ENCODE data around the gene GRIN2C.

Gene GRIN2C

DNA sequence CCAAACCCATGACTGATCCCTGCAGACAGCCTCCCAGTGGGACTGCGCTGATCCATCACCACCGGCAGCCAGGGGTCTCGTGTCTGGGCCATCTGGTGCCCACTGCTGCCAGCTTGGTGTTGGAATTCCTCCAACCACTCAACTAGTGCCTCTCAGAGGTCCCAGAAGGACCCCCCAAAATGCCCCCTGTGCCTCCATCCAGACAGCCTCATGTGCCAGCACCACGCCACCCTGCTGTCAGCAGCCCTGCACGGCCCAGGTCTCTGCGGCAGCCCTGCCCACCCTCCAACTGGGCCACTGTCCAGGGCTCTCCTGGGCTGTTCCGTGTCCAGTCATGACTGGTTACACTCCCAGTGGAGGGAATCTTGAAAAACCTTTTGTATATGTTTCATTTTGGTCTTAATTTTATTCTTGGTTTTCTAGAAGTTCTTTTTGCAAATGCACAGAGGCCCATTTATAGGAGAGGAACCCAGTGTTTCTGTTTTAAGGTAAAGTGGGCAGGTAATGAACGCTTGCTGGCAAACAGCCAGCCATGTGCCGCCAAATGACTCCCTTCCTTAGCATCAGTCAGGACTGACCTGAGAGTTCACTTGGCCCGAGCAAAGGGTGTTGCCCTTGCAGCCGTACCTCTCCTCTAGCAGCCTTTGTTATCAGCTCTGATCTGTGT, 34.6 kb downstream of the GRIN2C start:
- peak overlapping the region; percentile 55 for H3K9ac ChIP-seq (ENCODE audit: low read depth, low read length, poor library complexity)
- no peak for DNase-seq (ENCODE audit: low spot score)
- H2BK5ac ChIP-seq (ENCODE audit: low read length): no peak overlapping the region
- H3K27ac ChIP-seq (replicated peaks; ENCODE audit: low read length): no peak overlapping the region
- no peak overlapping the region for H2AFZ ChIP-seq (ENCODE audit: low read length)
- no peak overlapping the region for H2BK120ac ChIP-seq (ENCODE audit: low read depth, low read length)
- H3K23ac ChIP-seq (ENCODE audit: low read depth, low read length, poor library complexity): peak overlapping the region; percentile 80
- no peaks in the 10 kb centered on the region for H3K27me3 ChIP-seq (ENCODE audit: control insufficient read depth in 3 of 3, insufficient read depth in 3 of 3, low read depth in 1 of 3, low read length in 3 of 3)
- H4K8ac ChIP-seq (ENCODE audit: low read depth, low read length): no peak overlapping the region
- no peak overlapping the region for H4K91ac ChIP-seq (ENCODE audit: low read depth, low read length, poor library complexity)
- peaks cover 8 to 12% of the 10 kb centered on the region in 2 donors for H3K36me3 ChIP-seq (replicated peaks in 1 of 2; ENCODE audit: control insufficient read depth in 2 of 2, insufficient read depth in 2 of 2, low read length in 2 of 2)
- H3K4ac ChIP-seq (ENCODE audit: low read length): no peak overlapping the region
- no peak overlapping the region for H3K4me3 ChIP-seq (ENCODE audit: low read length in 2 of 2)
- no peak overlapping the region for H2BK15ac ChIP-seq (ENCODE audit: low read length)
- peaks cover 3% of the 10 kb centered on the region for H3K79me1 ChIP-seq (ENCODE audit: low read depth, low read length)
- H3K14ac ChIP-seq (ENCODE audit: low read length): no peak overlapping the region
- H2BK12ac ChIP-seq (ENCODE audit: low read length): peak overlapping the region; percentile 31
- H2AK5ac ChIP-seq (ENCODE audit: low read depth, low read length): no peak overlapping the region
- no CpG with 5 or more reads among the region's 11 CpGs for WGBS, 2 donors (ENCODE audit: extremely low coverage in 2 of 2, insufficient read length in 2 of 2, insufficient replicate concordance in 1 of 2)
- no peak overlapping the region for H3K4me2 ChIP-seq (ENCODE audit: insufficient read depth, low read length, poor library complexity, severe bottlenecking)
- no peaks in the 10 kb centered on the region for H3K4me1 ChIP-seq (ENCODE audit: control insufficient read depth in 2 of 2, insufficient read depth in 1 of 2, low read depth in 1 of 2, low read length in 2 of 2)
- H3K9me3 ChIP-seq (replicated peaks in 1 of 2; ENCODE audit: control insufficient read depth in 2 of 2, insufficient read depth in 1 of 2, low read depth in 1 of 2, low read length in 2 of 2): no peaks in the 10 kb centered on the region
- no peak overlapping the region for H3K18ac ChIP-seq (ENCODE audit: low read length)

DNA sequence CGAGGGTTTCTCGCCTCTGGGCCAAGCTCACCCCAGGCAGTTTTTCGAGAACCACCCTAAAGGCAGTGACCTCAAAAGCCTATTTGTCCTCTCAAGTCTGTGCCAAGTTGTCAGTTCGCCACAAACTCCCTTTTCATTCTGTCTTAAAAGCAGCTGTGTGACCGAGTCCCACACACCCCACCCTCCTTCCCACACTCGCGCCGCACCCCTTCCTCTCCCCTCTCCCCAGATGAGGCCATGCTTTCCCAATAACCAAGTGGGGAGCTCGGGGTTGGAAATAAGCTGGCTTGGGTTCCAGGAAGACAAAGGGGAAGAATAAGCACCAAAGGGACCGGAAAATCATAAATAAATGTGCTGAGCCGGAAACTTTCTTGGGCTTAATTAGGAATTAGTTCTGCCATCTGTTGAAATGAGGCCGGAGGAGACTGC, 36.7 kb downstream of the GRIN2C start:
- no peak overlapping the region for H3K23ac ChIP-seq (ENCODE audit: low read depth, low read length, poor library complexity)
- peaks cover 12 to 13% of the 10 kb centered on the region in 2 donors for H3K36me3 ChIP-seq (replicated peaks in 1 of 2; ENCODE audit: control insufficient read depth in 2 of 2, insufficient read depth in 2 of 2, low read length in 2 of 2)
- no peak overlapping the region for H2BK12ac ChIP-seq (ENCODE audit: low read length)
- H3K27me3 ChIP-seq (ENCODE audit: control insufficient read depth in 3 of 3, insufficient read depth in 3 of 3, low read depth in 1 of 3, low read length in 3 of 3): no peaks in the 10 kb centered on the region
- no peak overlapping the region for H4K91ac ChIP-seq (ENCODE audit: low read depth, low read length, poor library complexity)
- H3K18ac ChIP-seq (ENCODE audit: low read length): no peak overlapping the region
- H3K4ac ChIP-seq (ENCODE audit: low read length): no peak overlapping the region
- no peak overlapping the region for H3K27ac ChIP-seq (replicated peaks; ENCODE audit: low read length)
- no peak for DNase-seq (ENCODE audit: low spot score)
- H2BK15ac ChIP-seq (ENCODE audit: low read length): no peak overlapping the region
- H3K14ac ChIP-seq (ENCODE audit: low read length): no peak overlapping the region
- no peak overlapping the region for H2AK5ac ChIP-seq (ENCODE audit: low read depth, low read length)
- H2BK120ac ChIP-seq (ENCODE audit: low read depth, low read length): no peak overlapping the region
- peaks cover 0 to 2% of the 10 kb centered on the region in 2 donors for H3K4me1 ChIP-seq (ENCODE audit: control insufficient read depth in 2 of 2, insufficient read depth in 1 of 2, low read depth in 1 of 2, low read length in 2 of 2)
- H2AFZ ChIP-seq (ENCODE audit: low read length): no peak overlapping the region
- peaks cover 0 to 3% of the 10 kb centered on the region in 2 donors for H3K9me3 ChIP-seq (replicated peaks in 1 of 2; ENCODE audit: control insufficient read depth in 2 of 2, insufficient read depth in 1 of 2, low read depth in 1 of 2, low read length in 2 of 2)
- H3K4me2 ChIP-seq (ENCODE audit: insufficient read depth, low read length, poor library complexity, severe bottlenecking): no peak overlapping the region
- no peak overlapping the region for H4K8ac ChIP-seq (ENCODE audit: low read depth, low read length)
- no peak overlapping the region for H3K9ac ChIP-seq (ENCODE audit: low read depth, low read length, poor library complexity)
- no peak overlapping the region for H3K4me3 ChIP-seq (ENCODE audit: low read length in 2 of 2)
- no CpG with 5 or more reads among the region's 12 CpGs for WGBS, 2 donors (ENCODE audit: extremely low coverage in 2 of 2, insufficient read length in 2 of 2, insufficient replicate concordance in 1 of 2)
- no peak overlapping the region for H2BK5ac ChIP-seq (ENCODE audit: low read length)
- H3K79me1 ChIP-seq (ENCODE audit: low read depth, low read length): peaks cover 3% of the 10 kb centered on the region

DNA sequence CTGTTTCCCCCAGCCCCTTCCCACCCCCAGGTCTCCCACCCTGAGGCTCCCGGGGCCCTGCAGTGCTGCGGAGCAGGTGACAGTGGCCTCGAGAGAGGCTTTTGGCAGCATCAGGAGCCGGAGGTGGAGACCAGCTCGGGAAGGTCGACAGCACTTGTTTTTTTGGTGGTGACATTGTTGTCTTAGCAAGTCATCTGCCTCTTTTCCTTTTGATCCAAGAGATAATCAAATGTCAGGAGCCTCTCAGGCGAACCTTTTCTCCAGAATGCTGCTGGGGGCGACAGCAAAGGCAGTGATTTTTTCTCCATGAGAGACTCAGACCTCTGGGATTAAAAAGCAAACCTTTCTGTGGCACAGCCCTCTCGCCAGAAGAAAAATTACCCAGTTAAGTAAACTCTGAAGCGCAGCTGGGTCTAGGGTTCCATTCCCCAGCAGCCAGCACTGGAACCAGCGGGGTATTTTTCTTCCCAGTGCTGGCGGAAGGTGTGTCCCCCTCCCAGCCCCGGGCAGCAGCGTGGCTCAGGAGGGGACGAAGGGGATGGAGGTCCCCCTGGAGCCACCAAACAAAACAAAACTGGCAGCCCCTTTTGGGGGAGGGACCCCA, 37.2 kb downstream of the GRIN2C start:
- H3K14ac ChIP-seq (ENCODE audit: low read length): no peak overlapping the region
- no peak overlapping the region for H4K91ac ChIP-seq (ENCODE audit: low read depth, low read length, poor library complexity)
- no peak overlapping the region for H2BK12ac ChIP-seq (ENCODE audit: low read length)
- WGBS, 2 donors (ENCODE audit: extremely low coverage in 2 of 2, insufficient read length in 2 of 2, insufficient replicate concordance in 1 of 2): no CpG with 5 or more reads among the region's 15 CpGs
- no peak overlapping the region for H3K23ac ChIP-seq (ENCODE audit: low read depth, low read length, poor library complexity)
- no peak overlapping the region for H3K9ac ChIP-seq (ENCODE audit: low read depth, low read length, poor library complexity)
- no peak overlapping the region for H2BK5ac ChIP-seq (ENCODE audit: low read length)
- no peak overlapping the region for H3K18ac ChIP-seq (ENCODE audit: low read length)
- no peak overlapping the region for H2BK120ac ChIP-seq (ENCODE audit: low read depth, low read length)
- H2AK5ac ChIP-seq (ENCODE audit: low read depth, low read length): no peak overlapping the region
- no peak overlapping the region for H2AFZ ChIP-seq (ENCODE audit: low read length)
- no peak overlapping the region for H3K4me3 ChIP-seq (ENCODE audit: low read length in 2 of 2)
- H3K36me3 ChIP-seq (replicated peaks in 1 of 2; ENCODE audit: control insufficient read depth in 2 of 2, insufficient read depth in 2 of 2, low read length in 2 of 2): peaks cover 12 to 13% of the 10 kb centered on the region in 2 donors
- no peak overlapping the region for H3K4ac ChIP-seq (ENCODE audit: low read length)
- DNase-seq (ENCODE audit: low spot score): no peak
- H3K4me2 ChIP-seq (ENCODE audit: insufficient read depth, low read length, poor library complexity, severe bottlenecking): no peak overlapping the region
- H3K27me3 ChIP-seq (ENCODE audit: control insufficient read depth in 3 of 3, insufficient read depth in 3 of 3, low read depth in 1 of 3, low read length in 3 of 3): no peaks in the 10 kb centered on the region
- no peak overlapping the region for H2BK15ac ChIP-seq (ENCODE audit: low read length)
- H3K9me3 ChIP-seq (replicated peaks in 1 of 2; ENCODE audit: control insufficient read depth in 2 of 2, insufficient read depth in 1 of 2, low read depth in 1 of 2, low read length in 2 of 2): peaks cover 0 to 3% of the 10 kb centered on the region in 2 donors
- peaks cover 0 to 3% of the 10 kb centered on the region in 2 donors for H3K4me1 ChIP-seq (ENCODE audit: control insufficient read depth in 2 of 2, insufficient read depth in 1 of 2, low read depth in 1 of 2, low read length in 2 of 2)
- H4K8ac ChIP-seq (ENCODE audit: low read depth, low read length): no peak overlapping the region
- no peak overlapping the region for H3K27ac ChIP-seq (replicated peaks; ENCODE audit: low read length)
- peaks cover 1% of the 10 kb centered on the region for H3K79me1 ChIP-seq (ENCODE audit: low read depth, low read length)

DNA sequence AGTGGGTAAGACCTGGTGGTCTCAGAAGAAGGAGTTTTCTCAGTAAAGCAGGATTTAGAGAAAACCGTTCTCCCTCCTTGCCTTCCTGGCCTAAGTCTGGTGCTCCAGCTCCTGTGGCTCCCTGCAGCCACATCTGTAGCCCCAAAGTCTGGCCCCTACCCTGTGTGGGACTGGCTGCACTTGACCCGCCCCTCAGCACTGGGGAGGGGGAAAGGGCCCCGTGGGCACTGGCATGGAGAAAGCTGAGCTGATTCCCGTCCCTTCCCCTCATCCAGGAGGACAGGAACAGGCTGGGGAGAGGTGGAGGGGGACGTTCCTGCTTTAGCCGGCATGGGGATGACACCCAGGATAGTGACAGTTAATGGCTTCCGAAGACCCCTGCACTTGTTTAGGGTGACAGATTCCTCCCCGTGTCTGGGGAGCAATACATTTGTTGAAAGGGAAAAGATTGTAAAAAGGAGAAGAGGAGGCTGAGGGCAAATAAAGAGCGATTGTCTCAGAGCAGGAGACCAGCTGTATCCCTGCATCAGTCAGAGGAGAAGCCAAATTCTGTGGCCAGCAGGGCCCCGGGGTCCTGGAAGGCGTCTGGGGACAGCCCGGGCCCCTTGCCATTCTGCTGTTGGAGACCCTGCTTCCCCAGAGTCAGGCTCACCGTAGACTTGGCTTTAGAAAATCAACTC, 37.9 kb downstream of the GRIN2C start:
- Histone ChIP-seq H3K79me1 (ENCODE audit: low read depth, low read length) (peaks cover 1% of the 10 kb centered on the region), H3K9ac (ENCODE audit: low read depth, low read length, poor library complexity) (peak overlapping the region; percentile 13), H3K4ac (ENCODE audit: low read length) (no peak overlapping the region), H3K36me3 (replicated peaks in 1 of 2; ENCODE audit: control insufficient read depth in 2 of 2, insufficient read depth in 2 of 2, low read length in 2 of 2) (peaks cover 12 to 18% of the 10 kb centered on the region in 2 donors), H3K14ac (ENCODE audit: low read length) (no peak overlapping the region), H2BK5ac (ENCODE audit: low read length) (no peak overlapping the region), H3K18ac (ENCODE audit: low read length) (no peak overlapping the region), H2BK120ac (ENCODE audit: low read depth, low read length) (peak overlapping the region; percentile 42), H3K23ac (ENCODE audit: low read depth, low read length, poor library complexity) (no peak overlapping the region), H3K4me2 (ENCODE audit: insufficient read depth, low read length, poor library complexity, severe bottlenecking) (no peak overlapping the region), H2AFZ (ENCODE audit: low read length) (no peak overlapping the region), H3K27ac (replicated peaks; ENCODE audit: low read length) (no peak overlapping the region), H4K91ac (ENCODE audit: low read depth, low read length, poor library complexity) (no peak overlapping the region), H4K8ac (ENCODE audit: low read depth, low read length) (no peak overlapping the region), H2BK15ac (ENCODE audit: low read length) (no peak overlapping the region), H3K9me3 (replicated peaks in 1 of 2; ENCODE audit: control insufficient read depth in 2 of 2, insufficient read depth in 1 of 2, low read depth in 1 of 2, low read length in 2 of 2) (peaks cover 0 to 3% of the 10 kb centered on the region in 2 donors), H3K27me3 (ENCODE audit: control insufficient read depth in 3 of 3, insufficient read depth in 3 of 3, low read depth in 1 of 3, low read length in 3 of 3) (no peaks in the 10 kb centered on the region), H3K4me1 (ENCODE audit: control insufficient read depth in 2 of 2, insufficient read depth in 1 of 2, low read depth in 1 of 2, low read length in 2 of 2) (peaks cover 0 to 5% of the 10 kb centered on the region in 2 donors), H2BK12ac (ENCODE audit: low read length) (no peak overlapping the region), H2AK5ac (ENCODE audit: low read depth, low read length) (no peak overlapping the region), H3K4me3 (ENCODE audit: low read length in 2 of 2) (no peak overlapping the region)
- WGBS, 2 donors (ENCODE audit: extremely low coverage in 2 of 2, insufficient read length in 2 of 2, insufficient replicate concordance in 1 of 2): no CpG with 5 or more reads among the region's 13 CpGs
- DNase-seq (ENCODE audit: low spot score): no peak

All from neuronal stem cell (in vitro differentiated cells).